ENCODE data around the gene PIAS1.
"Not testable (repeated sequence)": the region's sequence is repeated elsewhere in the genome, so short reads cannot be mapped to it uniquely, and the experiment has no call there.

The PIAS1 gene

DNA sequence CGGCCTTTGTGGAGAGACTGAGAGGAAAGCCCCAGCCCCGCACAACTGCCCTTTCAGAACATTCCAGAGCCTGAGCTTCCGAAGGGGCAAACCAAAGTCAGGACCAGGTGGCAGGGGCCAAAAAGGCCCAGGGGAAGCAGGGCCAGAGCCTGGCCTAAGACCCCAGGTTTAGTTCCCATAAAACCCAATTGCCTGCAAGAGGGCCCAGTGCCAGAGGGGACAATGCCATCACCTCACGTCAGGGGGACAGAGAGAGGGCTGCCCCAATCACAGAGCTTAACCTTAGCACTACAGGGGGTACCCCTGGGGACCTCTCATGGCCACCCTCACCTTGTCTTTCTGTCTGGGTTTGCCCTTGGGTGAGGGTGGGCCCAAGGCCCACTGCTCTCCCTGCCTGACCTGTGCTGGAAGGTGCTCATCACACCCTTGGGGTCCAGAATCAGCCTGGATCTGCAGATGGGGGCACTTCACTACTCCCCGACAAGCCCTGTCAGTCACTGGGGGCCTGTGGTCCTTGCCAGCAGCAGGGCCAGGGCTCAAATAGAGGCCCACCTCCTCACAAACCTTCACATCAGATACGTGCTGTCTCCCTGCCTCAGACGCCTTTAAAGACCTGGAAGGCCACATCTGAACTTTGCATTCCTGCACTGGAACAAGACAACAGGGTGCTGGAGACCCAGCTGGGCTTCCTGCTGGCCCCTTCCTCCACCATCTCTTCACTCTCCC, 147.2 kb downstream of the PIAS1 start:
- H3K4me3 ChIP-seq (ENCODE audit: low read depth, low read length), result no peak overlapping the region

GRCh38 chr15:68201879-68202261, 147.8 kb downstream of the PIAS1 start:
- H3K4me3 ChIP-seq (ENCODE audit: low read depth, low read length), result no peak overlapping the region

- not testable (repeated sequence) for H3K4me3 ChIP-seq (ENCODE audit: low read depth, low read length)
Observed at GRCh38 chr15:68202994-68203393, 148.9 kb downstream of the PIAS1 start.

GRCh38 chr15:68203486-68203885, 149.4 kb downstream of the PIAS1 start:
- no peak overlapping the region for H3K4me3 ChIP-seq (ENCODE audit: low read depth, low read length)

GRCh38 chr15:68203956-68204355, 149.8 kb downstream of the PIAS1 start:
- H3K4me3 ChIP-seq (ENCODE audit: low read depth, low read length), result no peak overlapping the region

GRCh38 chr15:68204361-68204760, 150.2 kb downstream of the PIAS1 start:
- no peak overlapping the region for H3K4me3 ChIP-seq (ENCODE audit: low read depth, low read length)

- H3K4me3 ChIP-seq (ENCODE audit: low read depth, low read length), result no peak within 1 kb of the TSS
Observed at GRCh38 chr15:68204776-68205557, 150.9 kb downstream of the PIAS1 start, which contains the start of gene CALML4. TSS of gene CALML4 (minus strand) at chr15:68205332. CDS start at chr15:68205247, 85 bp downstream.

DNA sequence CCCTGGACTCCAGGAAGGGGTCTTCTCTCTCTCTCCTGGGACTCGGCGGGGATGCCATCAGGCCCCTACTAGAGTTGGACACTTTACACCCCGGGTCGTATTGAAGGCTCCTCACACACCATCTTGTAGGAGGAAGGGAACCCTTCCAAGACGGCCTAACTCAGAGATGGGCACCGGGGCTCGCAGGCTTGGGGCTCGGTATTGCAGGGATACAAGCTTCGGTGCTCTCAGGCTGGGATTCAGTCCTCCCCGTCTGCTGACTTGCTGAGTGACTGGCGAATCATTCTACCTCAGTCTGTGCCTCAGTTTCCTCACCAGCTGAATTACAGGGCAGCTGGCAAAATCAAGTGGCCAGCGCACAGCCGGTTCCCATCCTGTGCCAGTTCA, 151.4 kb downstream of the PIAS1 start:
- H3K4me3 ChIP-seq (ENCODE audit: low read depth, low read length), result no peak overlapping the region

GRCh38 chr15:68205954-68206539, 151.9 kb downstream of the PIAS1 start:
- no peak overlapping the region for H3K4me3 ChIP-seq (ENCODE audit: low read depth, low read length)

GRCh38 chr15:68206711-68207151, 152.6 kb downstream of the PIAS1 start:
- H3K4me3 ChIP-seq (ENCODE audit: low read depth, low read length), result no peak overlapping the region

DNA sequence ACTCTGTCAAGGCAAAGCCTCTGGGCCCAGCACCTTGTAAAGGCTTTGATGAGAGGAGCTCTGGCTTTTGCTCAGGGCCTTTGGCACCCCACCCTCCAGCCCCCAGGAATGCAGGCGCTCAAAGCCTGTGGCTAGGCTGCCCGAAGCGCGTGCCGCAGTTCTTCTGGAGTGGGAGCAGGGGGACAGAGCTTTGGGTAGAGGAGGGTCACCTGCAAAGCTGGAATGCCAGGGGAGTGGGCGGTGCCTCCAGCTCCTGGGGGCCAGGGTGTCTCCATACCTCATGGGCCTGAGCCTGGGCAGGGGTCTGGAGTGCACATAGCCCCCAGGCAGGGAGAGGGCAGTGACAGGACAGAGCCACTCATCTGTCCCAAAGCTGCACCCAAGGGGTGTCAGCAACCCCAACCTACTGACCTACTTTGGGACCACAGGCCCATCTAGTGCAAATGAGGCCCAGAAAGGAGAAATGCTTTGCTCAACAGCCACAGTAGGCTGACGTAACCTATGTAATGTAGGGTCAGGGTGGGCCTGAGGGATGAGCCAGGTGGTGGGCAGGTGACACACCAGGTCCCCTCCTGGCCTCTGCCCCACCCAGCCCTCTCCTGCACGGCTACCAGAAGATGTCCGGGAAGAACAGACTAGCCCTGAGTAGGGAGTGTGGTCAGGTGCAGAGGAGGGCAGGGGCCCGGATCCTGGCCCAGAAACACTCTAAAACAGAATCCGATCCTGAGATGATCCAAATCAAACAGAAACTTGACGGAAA, 153.2 kb downstream of the PIAS1 start:
- no peak overlapping the region for H3K4me3 ChIP-seq (ENCODE audit: low read depth, low read length)

- no peak overlapping the region for H3K4me3 ChIP-seq (ENCODE audit: low read depth, low read length)
Observed at GRCh38 chr15:68208136-68208535, 154.0 kb downstream of the PIAS1 start.

GRCh38 chr15:68208636-68209240, 154.6 kb downstream of the PIAS1 start:
- H3K4me3 ChIP-seq (ENCODE audit: low read depth, low read length), result no peak overlapping the region

DNA sequence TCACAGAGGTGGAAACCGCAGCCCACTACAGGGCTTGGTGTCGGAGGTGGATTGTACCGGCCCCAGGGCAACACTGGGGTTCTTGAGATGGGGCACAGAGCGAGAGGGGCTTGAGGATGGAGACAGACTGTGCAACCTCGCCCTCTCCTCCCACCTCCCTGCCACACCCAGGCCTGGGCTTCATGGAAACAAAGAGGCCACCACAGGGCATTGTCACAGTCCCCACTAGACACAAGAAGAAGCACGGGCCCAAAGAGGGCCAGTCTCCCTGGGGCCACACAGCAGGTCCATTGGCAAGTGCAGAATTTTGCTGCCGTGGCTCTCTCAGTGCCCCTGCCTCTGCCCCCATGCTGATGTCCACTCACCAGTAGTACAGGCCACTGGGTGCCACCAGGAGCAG, 155.2 kb downstream of the PIAS1 start:
- no peak overlapping the region for H3K4me3 ChIP-seq (ENCODE audit: low read depth, low read length)

DNA sequence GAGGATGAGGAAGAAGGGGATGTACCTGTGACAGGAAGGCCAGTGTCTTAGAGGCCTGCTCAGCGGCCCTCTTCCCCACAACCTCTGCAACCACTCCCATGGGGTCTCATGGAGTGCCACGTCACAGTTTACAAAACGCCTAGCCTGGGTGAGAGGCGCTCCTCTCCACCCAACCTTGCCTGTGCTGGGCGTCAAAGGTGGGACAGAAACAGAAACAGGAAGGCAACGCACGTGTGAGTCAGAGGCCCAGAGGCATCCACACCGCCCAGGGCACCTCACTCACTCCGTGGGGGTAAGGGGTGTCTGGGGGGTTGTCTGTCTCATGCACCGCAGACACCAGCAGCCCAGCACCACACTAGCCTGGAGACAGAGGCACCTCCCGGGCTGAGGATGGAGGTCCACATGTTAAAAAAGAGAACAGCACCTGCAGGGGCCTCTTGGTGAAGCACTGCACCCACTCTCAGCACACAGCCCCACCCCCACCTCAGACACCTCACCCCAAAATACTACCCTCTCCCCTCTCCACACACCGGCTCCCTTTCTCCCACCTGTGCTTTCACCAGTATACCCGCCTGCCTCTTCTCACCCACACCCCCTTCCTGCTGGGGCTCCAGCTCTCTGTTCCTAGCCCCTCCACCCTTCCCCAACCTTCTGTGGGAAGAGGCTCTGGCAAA, 155.8 kb downstream of the PIAS1 start:
- H3K4me3 ChIP-seq (ENCODE audit: low read depth, low read length), result no peak overlapping the region

GRCh38 chr15:68210409-68210756, 156.3 kb downstream of the PIAS1 start:
- no peak overlapping the region for H3K4me3 ChIP-seq (ENCODE audit: low read depth, low read length)

DNA sequence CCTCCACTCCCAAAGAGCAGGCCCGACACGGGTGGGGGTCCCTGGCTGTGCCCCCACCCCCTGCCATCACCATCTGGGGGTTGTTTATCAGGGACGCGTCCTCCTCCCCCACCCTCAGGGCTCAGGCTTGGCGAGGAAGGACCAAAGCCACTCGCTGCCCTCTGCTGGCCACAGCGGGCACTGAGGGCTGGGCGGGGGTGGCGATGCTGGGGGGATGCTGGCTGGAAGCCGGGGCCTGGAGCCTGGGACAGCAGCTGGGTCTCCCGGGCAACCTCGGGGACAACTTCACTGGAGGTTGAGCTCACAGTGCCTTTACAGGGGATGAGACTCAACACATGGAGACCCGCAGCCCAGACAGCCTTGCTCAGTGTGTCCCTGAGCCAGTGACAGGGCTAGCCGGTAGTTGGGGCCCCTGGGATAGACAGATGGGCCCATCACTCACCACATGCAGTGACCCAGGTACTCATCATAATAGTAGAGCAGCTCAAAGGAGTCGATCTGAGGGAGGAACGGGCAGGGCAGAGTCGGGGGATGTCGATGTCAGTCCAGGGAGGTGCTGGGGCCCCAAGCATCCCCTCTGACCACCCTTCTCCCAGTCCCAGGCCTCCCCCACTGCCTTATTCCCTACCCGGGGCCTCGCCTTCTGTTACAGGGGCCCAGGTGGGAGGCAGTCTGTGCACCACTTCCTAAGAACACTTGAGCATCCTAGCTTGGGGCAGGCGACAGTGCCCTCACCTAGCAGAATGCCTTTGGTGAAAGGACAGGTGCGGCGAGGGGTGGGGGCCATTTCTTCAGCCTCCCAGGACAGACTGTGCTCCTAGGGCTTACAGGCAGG, 156.9 kb downstream of the PIAS1 start:
- no peak overlapping the region for H3K4me3 ChIP-seq (ENCODE audit: low read depth, low read length)

GRCh38 chr15:68211656-68212320, 157.7 kb downstream of the PIAS1 start:
- no peak overlapping the region for H3K4me3 ChIP-seq (ENCODE audit: low read depth, low read length)

DNA sequence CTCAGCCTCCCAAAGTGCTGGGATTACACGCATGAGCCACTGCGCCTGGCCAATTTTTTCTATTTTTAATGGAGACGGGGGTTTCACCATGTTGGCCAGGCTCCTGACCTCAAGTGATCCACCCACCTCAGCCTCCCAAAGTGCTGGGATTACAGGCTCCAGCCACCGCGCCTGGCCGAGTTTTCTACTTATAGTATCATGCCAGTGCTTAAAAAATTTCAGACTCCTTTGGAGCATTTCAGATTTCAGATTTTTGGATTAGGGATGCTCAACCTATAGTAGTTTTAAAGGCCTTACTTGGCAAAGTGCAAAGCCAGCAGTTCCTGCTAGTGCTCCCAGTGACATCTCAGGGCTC, 159.4 kb downstream of the PIAS1 start:
- not testable (repeated sequence) for H3K4me3 ChIP-seq (ENCODE audit: low read depth, low read length)
